A673 (cell line): Measurements from ENCODE around the gene SRSF6.

Experiments used
- EZH2 ChIP-seq: fragments of 200-600 bp; sonication (generic); IDR thresholded peaks from 2 replicates; pipeline ENCODE4 v1.6.1; 2017; ENCODE audit warnings: borderline replicate concordance, low read depth, mild to moderate bottlenecking, mixed read lengths, antibody characterized with exemption, low read length; ENCODE audit not compliant: poor library complexity, severe bottlenecking
- TF ChIP-seq, protein P1 (sequence below): fragments of 300-800, 200-600 bp; sonication (generic); conservative IDR thresholded peaks from 2 replicates; pipeline ENCODE4 v1.5.1; 2017; ENCODE audit warnings: low read depth, mild to moderate bottlenecking, antibody characterized with exemption, low read length, moderate library complexity, mixed read lengths

DNA sequence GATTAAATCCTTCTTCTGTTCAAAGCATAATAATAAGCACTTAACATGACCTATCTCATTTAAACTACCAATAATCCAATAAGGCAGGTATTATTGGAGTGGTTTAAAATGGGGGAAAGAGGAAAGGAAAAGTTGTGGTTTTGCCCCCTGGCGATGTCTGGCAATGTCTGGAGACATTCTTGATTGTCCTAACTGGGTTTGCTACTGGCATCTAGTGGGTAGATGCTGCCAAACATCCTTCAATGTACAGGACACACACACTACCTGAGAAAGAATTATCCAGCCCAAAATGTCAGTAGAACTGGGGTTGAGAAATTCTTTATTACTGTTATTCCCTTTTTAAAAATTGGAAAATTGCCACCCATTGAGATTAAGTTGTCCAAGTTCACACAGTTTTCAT lies 25.2 kb upstream of the SRSF6 start:
- TF ChIP-seq, protein P1, sequence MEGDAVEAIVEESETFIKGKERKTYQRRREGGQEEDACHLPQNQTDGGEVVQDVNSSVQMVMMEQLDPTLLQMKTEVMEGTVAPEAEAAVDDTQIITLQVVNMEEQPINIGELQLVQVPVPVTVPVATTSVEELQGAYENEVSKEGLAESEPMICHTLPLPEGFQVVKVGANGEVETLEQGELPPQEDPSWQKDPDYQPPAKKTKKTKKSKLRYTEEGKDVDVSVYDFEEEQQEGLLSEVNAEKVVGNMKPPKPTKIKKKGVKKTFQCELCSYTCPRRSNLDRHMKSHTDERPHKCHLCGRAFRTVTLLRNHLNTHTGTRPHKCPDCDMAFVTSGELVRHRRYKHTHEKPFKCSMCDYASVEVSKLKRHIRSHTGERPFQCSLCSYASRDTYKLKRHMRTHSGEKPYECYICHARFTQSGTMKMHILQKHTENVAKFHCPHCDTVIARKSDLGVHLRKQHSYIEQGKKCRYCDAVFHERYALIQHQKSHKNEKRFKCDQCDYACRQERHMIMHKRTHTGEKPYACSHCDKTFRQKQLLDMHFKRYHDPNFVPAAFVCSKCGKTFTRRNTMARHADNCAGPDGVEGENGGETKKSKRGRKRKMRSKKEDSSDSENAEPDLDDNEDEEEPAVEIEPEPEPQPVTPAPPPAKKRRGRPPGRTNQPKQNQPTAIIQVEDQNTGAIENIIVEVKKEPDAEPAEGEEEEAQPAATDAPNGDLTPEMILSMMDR, result no peak
- TF ChIP-seq EZH2, result no peak
